A549 (cell line): ENCODE data around the gene TRIM7. TPM values are rescaled to one million over a fixed set of nuclear protein-coding genes. Genes with fewer than 3 reads are reported as not detected.

Experiments
- ATAC-seq, 2 experiments: fragments of 200-7000 bp in 1 of 2; fragments of >200 bp in 1 of 2; cut with Nextera tagmentation in 1 of 2; cut with Tn5 transposase in 1 of 2; 3 replicates each; pipeline versions ENCODE4 v1.8.0 to v1.9.1; 2018 to 2020; ENCODE audit warnings: mild to moderate bottlenecking in 1 of 2, moderate library complexity in 1 of 2
- CTCF ChIA-PET: fragments of 300-600 bp; sonication (Branson Sonifier 250); formaldehyde crosslinking; extraction: SDS; loops from one replicate; lab custom pipeline; 2021; ENCODE audit warnings: antibody characterized with exemption, inconsistent platforms; lab: Yijun Ruan, JAX
- POLR2A ChIA-PET: fragments of 350-600 bp; formaldehyde crosslinking; extraction: SDS; loops from one replicate; lab custom pipeline; 2021; ENCODE audit warnings: antibody characterized with exemption, inconsistent platforms; lab: Yijun Ruan, JAX
- DNase-seq, 2 experiments: peaks; one replicate each; pipeline versions ENCODE4 v3.0.0 to v3.0.0-alpha.2; 2011 to 2016; ENCODE audit warnings: low read depth in 1 of 2, low spot score in 1 of 2
- FAIRE-seq: peaks from 2 replicates; lab custom pipeline; 2011; peaks lifted over from hg19 to GRCh38; lab: Jason Lieb, UNC
- H3K27ac ChIP-seq, 2 experiments: fragments of >200 bp; sonication (Bioruptor Twin); formaldehyde crosslinking; 3 replicates each; pipeline ENCODE4 v1.5.1; 2016 to 2017
- H3K4me1 ChIP-seq: fragments of >200 bp; sonication (Bioruptor Twin); formaldehyde crosslinking; 3 replicates; pipeline ENCODE4 v1.6.1; 2016
- H3K4me2 ChIP-seq: fragments of >200 bp; sonication (Bioruptor Twin); formaldehyde crosslinking; 3 replicates; pipeline ENCODE4 v1.6.1; 2016
- H3K4me3 ChIP-seq: fragments of >200 bp; sonication (Bioruptor Twin); formaldehyde crosslinking; 3 replicates; pipeline ENCODE4 v1.5.1; 2016
- H3K9me3 ChIP-seq: fragments of >200 bp; sonication (Bioruptor Twin); formaldehyde crosslinking; 3 replicates; pipeline ENCODE4 v1.6.1; 2016
- E2F6 ChIP-seq: IDR thresholded peaks from 2 replicates; pipeline ENCODE4 v1.6.1; 2012; ENCODE audit warnings: low read depth, borderline replicate concordance
- ELK1 ChIP-seq: fragments of 150-350 bp; IDR thresholded peaks from 2 replicates; pipeline ENCODE4 v1.6.1; 2014; ENCODE audit warnings: low read depth, mild to moderate bottlenecking, low read length
- FOSB ChIP-seq: fragments of 250-450 bp; sonication (Bioruptor Pico); IDR thresholded peaks from 2 replicates; pipeline ENCODE4 v1.5.0; 2020; ENCODE audit warnings: mild to moderate bottlenecking, moderate library complexity
- HES2 ChIP-seq: fragments of >200 bp; sonication (Bioruptor Twin); formaldehyde crosslinking; IDR thresholded peaks from 2 replicates; pipeline ENCODE4 v1.6.1; 2016
- HOXB13 ChIP-seq: fragments of 250-450 bp; sonication (Bioruptor Pico); IDR thresholded peaks from 2 replicates; pipeline ENCODE4 v1.5.0; 2020; ENCODE audit warnings: low read depth, mild to moderate bottlenecking, moderate library complexity
- JUN ChIP-seq, 2 experiments: fragments of >200 bp; sonication (Bioruptor Twin); formaldehyde crosslinking; IDR thresholded peaks; 2 replicates in 1 of 2; 3 replicates in 1 of 2; pipeline ENCODE4 v1.6.1; 2016 to 2017
- PBX3 ChIP-seq: IDR thresholded peaks from 2 replicates; pipeline ENCODE4 v1.6.1; 2012
- PHF8 ChIP-seq: fragments of 200-600 bp; sonication (generic); IDR thresholded peaks from 2 replicates; pipeline ENCODE4 v1.6.1; 2016; ENCODE audit warnings: low read depth, mild to moderate bottlenecking, antibody characterized with exemption, moderate library complexity, borderline replicate concordance
- POLR2AphosphoS2 ChIP-seq: conservative IDR thresholded peaks from 2 replicates; pipeline ENCODE4 v1.6.1; 2012; ENCODE audit warnings: low read length, improper control_type of control experiment, inconsistent platforms
- RAD21 ChIP-seq, 2 experiments: fragments of >200 bp in 1 of 2; sonication (Bioruptor Twin) in 1 of 2; formaldehyde crosslinking in 1 of 2; IDR thresholded peaks in 1 of 2; conservative IDR thresholded peaks in 1 of 2; 2 replicates in 1 of 2; 3 replicates in 1 of 2; pipeline ENCODE4 v1.6.1; 2012 to 2018; ENCODE audit warnings: inconsistent platforms in 1 of 2
- RFX5 ChIP-seq: fragments of 450-650 bp; IDR thresholded peaks from 2 replicates; pipeline ENCODE4 v1.7.1; 2014; ENCODE audit warnings: antibody characterized with exemption, mild to moderate bottlenecking, moderate library complexity
- SREBF2 ChIP-seq: fragments of 450-650 bp; IDR thresholded peaks from 2 replicates; pipeline ENCODE4 v1.6.1; 2014; ENCODE audit warnings: mild to moderate bottlenecking, moderate library complexity
- ZNF302 ChIP-seq: fragments of 250-450 bp; sonication (Bioruptor Pico); IDR thresholded peaks from 2 replicates; pipeline ENCODE4 v1.9.0; 2021; ENCODE audit warnings: inconsistent platforms, mild to moderate bottlenecking, moderate library complexity
- WGBS: methylation state at CpG from one replicate; pipeline ENCODE4 v1.1.6; 2017; ENCODE audit errors: missing lambda C conversion rate; 5-methylcytosine and 5-hydroxymethylcytosine counted together
- polyA plus RNA-seq, 4 experiments: library from polyadenylated mRNA; depleted of rRNA in 3 of 4; stranded (reverse); fragments of >200 nt; fragmentation: RNase III in 1 of 4; extraction: RNeasy Plus Mini Kit Qiagen cat#74134 plus additional on column Dnase treatment in 1 of 4; gene quantifications; 2 replicates in 3 of 4; 3 replicates in 1 of 4; pipeline ENCODE4 v1.2.3, GENCODE V29; 2011 to 2017

Gene TRIM7
- polyA plus RNA-seq, 2 of the 4 experiments (the other 2 are of a cell fraction): 21.8 to 30.7 TPM

- no peak for TF ChIP-seq POLR2AphosphoS2
These were observed 32.9 kb upstream of the TRIM7 start (continued) for GRCh38 chr5:181237729-181238385.

- no peak for FAIRE-seq
- H3K4me2 ChIP-seq: no peak overlapping the region
- 0 out of 2 replicates have a peak, but pooled peaks have one; percentile 4 for TF ChIP-seq PBX3
- no peak for TF ChIP-seq FOSB (CRISPR knock-in tag)
- no peak for TF ChIP-seq PHF8
- no peak for TF ChIP-seq ZNF302 (CRISPR knock-in tag)
- no peak for TF ChIP-seq E2F6
- TF ChIP-seq POLR2AphosphoS2: no peak; the same call in 1 of the 2 replicates
- TF ChIP-seq ELK1: no peak
- TF ChIP-seq SREBF2: no peak
- 93% methylated on average over 10 of the region's 10 CpGs for WGBS
- ATAC-seq: no peak
- H3K4me3 ChIP-seq: no peak overlapping the region
- peaks cover 32% of the 10 kb centered on the region for H3K4me1 ChIP-seq
- no peak overlapping the region for H3K27ac ChIP-seq
- H3K9me3 ChIP-seq: no peaks in the 10 kb centered on the region
- ChIA-PET POLR2A (interaction anchor here (1.0 to 4.2 kb wide), 4 partner anchors 9 to 45 kb away, joined by 3 to 25 read pairs (median 4); partner anchors contain the start of gene TRIM41), CTCF (interaction anchor here (0.6 to 0.7 kb wide), 2 partner anchors 13 to 21 kb away, joined by 3 read pairs; no protein-coding TSS in a partner anchor)
- no peak for DNase-seq
These were observed 32.1 kb upstream of the TRIM7 start for GRCh38 chr5:181236954-181237641.

- DNase-seq: no peak
- H3K27ac ChIP-seq: no peak overlapping the region
- H3K4me2 ChIP-seq: no peak overlapping the region
- 78% methylated on average over 6 of the region's 6 CpGs for WGBS
- ChIA-PET CTCF (interaction anchor here (0.6 to 0.7 kb wide), 2 partner anchors 14 to 22 kb away, joined by 3 read pairs; no protein-coding TSS in a partner anchor), POLR2A (interaction anchor here (1.0 to 4.2 kb wide), 4 partner anchors 9 to 45 kb away, joined by 3 to 25 read pairs (median 4); partner anchors contain the start of gene TRIM41)
- no peak for ATAC-seq
- H3K9me3 ChIP-seq: no peaks in the 10 kb centered on the region
- no peak for TF ChIP-seq HES2
- TF ChIP-seq RAD21 (conservative IDR thresholded peaks at IDR 0.05 in 1 of 2, IDR thresholded peaks at IDR 0.05 in 1 of 2): no peak
- TF ChIP-seq RFX5: no peak
- TF ChIP-seq HOXB13 (CRISPR knock-in tag): no peak
- TF ChIP-seq PBX3: 0 out of 2 replicates have a peak, but pooled peaks have one; percentile 5
- 0 out of 5 replicates have a peak, but pooled peaks of 1 of the 2 experiments have one; percentile 0 for TF ChIP-seq JUN (IDR thresholded peaks at IDR 0.05)
- H3K4me1 ChIP-seq: peaks cover 26% of the 10 kb centered on the region
- H3K4me3 ChIP-seq: no peak overlapping the region
- no peak for FAIRE-seq
These were observed 31.5 kb upstream of the TRIM7 start for GRCh38 chr5:181236471-181236870.
